MCF 10A (cell line): ENCODE data around the gene PCYOX1L. TPM values are rescaled to one million over a fixed set of nuclear protein-coding genes. Genes with fewer than 3 reads are reported as not detected.
A peak's percentile ranks its signal among the peaks of the same experiment; 100 is the strongest.

ENCODE experiments used
- BruUV-seq: library from RNA; stranded (reverse); fragments of 400-500 nt; replicated peaks from 2 replicates; lab custom pipeline; 2021; lab: Mats Ljungman, UMichigan
- CTCF ChIA-PET: fragments of 300-600 bp; sonication (Branson Sonifier 250); formaldehyde crosslinking; extraction: SDS; loops from one replicate; lab custom pipeline; 2021; ENCODE audit warnings: antibody characterized with exemption, inconsistent platforms; lab: Yijun Ruan, JAX
- POLR2A ChIA-PET: fragments of 300-600, 350-650 bp; sonication (Branson Sonifier 250); formaldehyde crosslinking; extraction: SDS; loops from one replicate; lab custom pipeline; 2020; ENCODE audit warnings: antibody characterized with exemption, inconsistent platforms; lab: Yijun Ruan, JAX
- DNase-seq: peaks from one replicate; pipeline ENCODE4 v3.0.0-alpha.2; 2018; ENCODE audit not compliant: unreplicated experiment
- H3K27ac Mint-ChIP-seq: one replicate; pipeline ENCODE4 v1.8.0; 2022; ENCODE audit warnings: mild to moderate bottlenecking, low read depth, mixed read lengths; ENCODE audit not compliant: unreplicated experiment
- H3K27me3 Mint-ChIP-seq: one replicate; pipeline ENCODE4 v1.8.0; 2022; ENCODE audit warnings: mixed read lengths; ENCODE audit not compliant: insufficient read depth, unreplicated experiment
- H3K36me3 Mint-ChIP-seq: one replicate; pipeline ENCODE4 v1.8.0; 2022; ENCODE audit warnings: mild to moderate bottlenecking, moderate library complexity, mixed read lengths; ENCODE audit not compliant: insufficient read depth, unreplicated experiment
- H3K4me1 Mint-ChIP-seq: one replicate; pipeline ENCODE4 v1.8.0; 2022; ENCODE audit warnings: mixed read lengths; ENCODE audit not compliant: insufficient read depth, unreplicated experiment
- H3K4me3 Mint-ChIP-seq: one replicate; pipeline ENCODE4 v1.8.0; 2022; ENCODE audit warnings: mild to moderate bottlenecking, moderate library complexity, mixed read lengths; ENCODE audit not compliant: unreplicated experiment
- H3K9me3 Mint-ChIP-seq: one replicate; pipeline ENCODE4 v1.8.0; 2022; ENCODE audit warnings: mixed read lengths; ENCODE audit not compliant: unreplicated experiment
- intact Hi-C: fragments of 100-400 bp; cut with micrococcal nuclease; formaldehyde crosslinking; loops from 2 replicates; pipeline ENCODE4 v1.14.1; 2022
- total RNA-seq: library from RNA; stranded (reverse); gene quantifications from 2 replicates; pipeline ENCODE4 v1.2.3, GENCODE V29; 2022
- TF ChIP-seq, protein P1 (sequence below): fragments of 200-600 bp; IDR thresholded peaks from one replicate; pipeline ENCODE4 v1.8.0; 2022; ENCODE audit warnings: antibody characterized with exemption, mild to moderate bottlenecking; ENCODE audit not compliant: unreplicated experiment

The PCYOX1L gene
- total RNA-seq, 1 experiment from 2014 or later: 7.7 TPM

DNA sequence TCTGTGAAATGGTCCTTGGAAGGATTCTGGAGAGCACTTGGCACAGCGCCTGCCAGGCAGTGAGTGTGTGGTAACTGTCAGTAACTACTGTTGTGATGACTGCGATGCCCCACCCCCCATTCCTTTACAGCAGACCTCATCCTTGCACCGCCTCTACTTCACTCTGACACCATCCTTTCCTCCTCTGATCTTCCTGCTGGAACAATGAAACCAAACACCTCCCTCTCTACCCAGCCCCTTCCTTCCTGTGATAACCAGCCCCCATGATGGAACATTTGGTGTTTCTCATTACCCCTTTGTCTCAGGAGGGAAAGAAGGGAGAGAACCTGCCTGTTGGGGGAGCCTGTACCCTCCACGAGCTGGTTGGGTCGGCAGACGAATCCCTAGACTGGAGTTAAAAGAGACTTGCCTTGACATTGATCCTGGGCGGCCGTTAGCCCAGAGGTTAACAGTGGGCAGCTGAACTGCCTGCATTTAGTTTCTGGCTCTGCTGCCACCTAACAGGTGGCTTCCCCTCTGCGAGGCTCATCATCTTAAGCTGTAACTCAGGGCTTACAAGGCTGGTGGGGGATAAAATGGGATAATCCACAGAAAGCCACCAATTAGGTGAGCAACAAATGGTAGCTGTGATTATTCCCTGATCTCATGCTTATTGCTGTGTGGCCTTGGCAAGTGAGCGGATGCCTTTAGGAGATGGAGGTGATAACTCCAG is 46.7 kb upstream of the PCYOX1L start:
- peaks cover 5% of the 10 kb centered on the region for H3K36me3 Mint-ChIP-seq
- H3K4me3 Mint-ChIP-seq: no peak overlapping the region
- TF ChIP-seq, protein P1, sequence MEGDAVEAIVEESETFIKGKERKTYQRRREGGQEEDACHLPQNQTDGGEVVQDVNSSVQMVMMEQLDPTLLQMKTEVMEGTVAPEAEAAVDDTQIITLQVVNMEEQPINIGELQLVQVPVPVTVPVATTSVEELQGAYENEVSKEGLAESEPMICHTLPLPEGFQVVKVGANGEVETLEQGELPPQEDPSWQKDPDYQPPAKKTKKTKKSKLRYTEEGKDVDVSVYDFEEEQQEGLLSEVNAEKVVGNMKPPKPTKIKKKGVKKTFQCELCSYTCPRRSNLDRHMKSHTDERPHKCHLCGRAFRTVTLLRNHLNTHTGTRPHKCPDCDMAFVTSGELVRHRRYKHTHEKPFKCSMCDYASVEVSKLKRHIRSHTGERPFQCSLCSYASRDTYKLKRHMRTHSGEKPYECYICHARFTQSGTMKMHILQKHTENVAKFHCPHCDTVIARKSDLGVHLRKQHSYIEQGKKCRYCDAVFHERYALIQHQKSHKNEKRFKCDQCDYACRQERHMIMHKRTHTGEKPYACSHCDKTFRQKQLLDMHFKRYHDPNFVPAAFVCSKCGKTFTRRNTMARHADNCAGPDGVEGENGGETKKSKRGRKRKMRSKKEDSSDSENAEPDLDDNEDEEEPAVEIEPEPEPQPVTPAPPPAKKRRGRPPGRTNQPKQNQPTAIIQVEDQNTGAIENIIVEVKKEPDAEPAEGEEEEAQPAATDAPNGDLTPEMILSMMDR: no peak
- CTCF ChIA-PET: interaction anchor here (0.6 to 27.3 kb wide), 5 partner anchors 12 to 265 kb away, joined by 3 to 1231 read pairs (median 7); partner anchors contain the start of genes GRPEL2, IL17B and PCYOX1L
- no peak overlapping the region for H3K27ac Mint-ChIP-seq
- BruUV-seq: no TSS peak
- POLR2A ChIA-PET: interaction anchor here (0.7 to 4.6 kb wide), 3 partner anchors 13 to 523 kb away, joined by 3 to 18 read pairs (median 3); no protein-coding TSS in a partner anchor
- intact Hi-C loops: no loop called here
- H3K9me3 Mint-ChIP-seq: no peaks in the 10 kb centered on the region
- peak; percentile 50 for DNase-seq
- H3K27me3 Mint-ChIP-seq: no peaks in the 10 kb centered on the region
- H3K4me1 Mint-ChIP-seq: peaks cover 5% of the 10 kb centered on the region

DNA sequence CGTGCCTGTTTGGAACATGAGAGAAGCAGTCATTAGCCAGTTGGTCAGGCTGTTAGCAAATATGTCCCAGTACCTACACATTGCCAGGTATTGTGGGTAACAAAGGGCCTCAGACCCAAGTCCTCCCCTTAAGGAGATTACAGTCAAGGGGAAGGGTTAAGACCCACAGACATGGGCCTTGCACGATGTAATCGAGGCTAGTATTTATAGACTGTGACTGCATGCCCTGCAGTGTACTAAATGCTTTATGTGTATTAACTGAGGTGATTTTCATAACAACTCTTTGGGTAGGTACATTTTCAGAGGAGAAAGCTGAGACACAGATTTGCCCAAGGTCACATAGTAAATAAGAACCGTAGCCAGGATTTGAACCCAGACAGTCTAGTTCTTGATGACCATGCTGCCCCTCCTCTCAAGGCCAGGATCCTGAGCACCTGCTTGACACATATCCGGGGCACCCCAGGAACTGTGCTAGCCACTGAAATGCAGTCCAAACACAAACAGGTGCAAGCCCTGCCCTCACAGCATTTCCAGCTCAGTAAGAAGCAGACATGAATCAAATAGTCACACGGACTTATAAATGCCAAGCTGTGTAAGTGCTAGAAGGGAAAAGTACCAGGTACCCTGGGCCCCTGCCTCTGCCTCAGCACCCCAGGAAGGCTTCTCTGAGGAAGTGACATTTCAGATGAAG is 44.5 kb upstream of the PCYOX1L start:
- ChIA-PET CTCF (interaction anchor here (0.6 to 27.3 kb wide), 6 partner anchors 44 to 1968 kb away, joined by 3 to 1231 read pairs (median 4); partner anchors contain the start of genes GRPEL2, IL17B and PCYOX1L), POLR2A (interaction anchor here (1.0 to 1.3 kb wide), 2 partner anchors 32 to 58 kb away, joined by 4 to 7 read pairs; partner anchors contain the start of gene GRPEL2)
- Mint-ChIP-seq H3K9me3 (no peaks in the 10 kb centered on the region), H3K36me3 (peaks cover 5% of the 10 kb centered on the region), H3K4me3 (no peak overlapping the region), H3K27me3 (no peaks in the 10 kb centered on the region), H3K4me1 (peaks cover 5% of the 10 kb centered on the region), H3K27ac (no peak overlapping the region)
- no peak for DNase-seq
- BruUV-seq: no TSS peak
- intact Hi-C loops: no loop called here
- TF ChIP-seq, protein P1: no peak

- H3K4me3 Mint-ChIP-seq: no peak overlapping the region
- CTCF ChIA-PET: interaction anchor here (0.6 to 27.3 kb wide), 16 partner anchors 9 to 890 kb away, joined by 3 to 1231 read pairs (median 4); partner anchors contain the start of genes GRPEL2, IL17B and PCYOX1L
- POLR2A ChIA-PET: interaction anchor here (0.9 to 1.3 kb wide), 4 partner anchors 11 to 125 kb away, joined by 3 to 7 read pairs (median 3); partner anchors contain the start of gene GRPEL2
- BruUV-seq: no TSS peak
- intact Hi-C loops: no loop called here
- H3K27me3 Mint-ChIP-seq: no peaks in the 10 kb centered on the region
- peaks cover 5% of the 10 kb centered on the region for H3K4me1 Mint-ChIP-seq
- no peaks in the 10 kb centered on the region for H3K9me3 Mint-ChIP-seq
- peaks cover 5% of the 10 kb centered on the region for H3K36me3 Mint-ChIP-seq
- H3K27ac Mint-ChIP-seq: no peak overlapping the region
- TF ChIP-seq, protein P1: no peak
- DNase-seq: no peak
These were observed 43.2 kb upstream of the PCYOX1L start for GRCh38 chr5:149314571-149315111.
